ENCODE results near the gene SAFB.
A peak's percentile ranks its signal among the peaks of the same experiment; 100 is the strongest.

The SAFB gene

GRCh38 chr19:5667751-5668271 is 44.9 kb downstream of the SAFB start:
- DNase-seq = no peak

DNA sequence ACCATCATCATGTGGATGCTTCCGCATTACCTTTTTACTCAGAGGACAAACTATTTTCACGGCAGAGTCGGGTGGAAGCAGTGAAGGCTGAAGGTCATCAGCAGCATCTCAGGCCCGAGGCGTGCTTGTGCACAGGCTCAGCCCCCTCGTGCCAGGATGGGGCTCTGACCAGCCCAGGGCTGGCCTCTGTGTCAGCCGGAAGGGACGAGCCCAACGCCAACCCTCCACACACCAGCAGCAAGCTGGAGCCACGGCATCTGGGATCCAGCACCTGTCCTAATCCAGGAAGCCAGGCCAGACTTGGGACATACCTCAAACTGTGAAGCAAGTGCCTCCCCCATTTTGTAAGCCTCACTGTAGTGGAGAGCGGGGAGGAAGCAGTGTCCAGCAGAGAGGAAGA is 46.3 kb downstream of the SAFB start:
- DNase-seq = no peak

DNA sequence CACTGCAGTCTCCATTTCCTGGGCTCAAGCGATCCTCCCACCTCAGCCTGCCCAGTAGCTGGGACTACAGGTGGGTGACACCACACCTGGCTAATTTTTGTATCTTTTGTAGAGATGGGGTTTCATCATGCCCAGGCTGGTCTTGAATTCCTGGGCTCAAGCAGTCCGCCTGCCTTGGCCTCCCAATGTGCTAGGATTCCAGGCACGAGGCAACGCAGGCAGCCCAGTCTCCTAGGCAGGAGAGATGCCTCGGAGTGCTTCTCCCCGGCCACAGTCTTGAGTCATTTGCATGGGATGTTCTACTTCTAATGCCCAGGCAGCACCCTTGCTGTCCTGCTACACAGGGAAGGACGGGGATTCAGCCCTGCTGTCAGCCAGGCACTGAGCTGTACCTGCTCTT is 48.7 kb downstream of the SAFB start:
- DNase-seq = no peak

DNA sequence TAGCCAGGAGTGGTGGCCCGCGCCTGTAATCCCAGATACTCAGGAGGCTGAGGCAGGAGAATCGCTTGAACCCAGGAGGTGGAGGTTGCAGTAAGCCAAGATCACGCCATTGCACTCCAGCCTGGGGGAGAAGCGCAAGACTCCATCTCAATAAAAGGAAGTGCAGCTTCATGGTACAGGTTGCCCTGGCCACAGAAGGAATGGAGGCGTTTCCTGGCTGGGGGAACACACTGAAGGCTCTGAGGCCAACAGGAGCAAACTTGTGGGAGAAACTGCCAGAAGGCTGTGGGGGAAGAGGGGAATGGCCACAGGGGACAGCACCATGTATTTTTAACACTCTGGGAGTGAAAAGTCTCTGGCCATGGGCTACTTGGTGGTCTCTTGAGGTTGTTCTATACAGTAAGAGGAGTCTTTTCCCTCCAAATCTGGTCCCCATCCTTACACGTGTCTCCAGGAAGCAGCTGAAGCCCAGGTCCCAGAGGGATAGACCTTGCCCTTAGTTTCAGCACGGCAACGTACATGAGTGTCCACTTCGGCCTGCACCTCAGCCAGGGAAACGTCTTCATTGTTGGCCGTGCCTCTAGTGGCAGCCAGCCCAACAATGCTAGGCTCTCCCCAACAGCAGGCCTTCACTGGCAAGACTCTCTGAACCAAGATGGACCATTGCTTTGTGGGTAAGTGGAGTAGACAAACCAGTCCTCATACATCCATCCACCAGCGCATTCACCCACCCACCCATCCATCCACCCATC is 50.0 kb downstream of the SAFB start:
- DNase-seq = no peak

DNA sequence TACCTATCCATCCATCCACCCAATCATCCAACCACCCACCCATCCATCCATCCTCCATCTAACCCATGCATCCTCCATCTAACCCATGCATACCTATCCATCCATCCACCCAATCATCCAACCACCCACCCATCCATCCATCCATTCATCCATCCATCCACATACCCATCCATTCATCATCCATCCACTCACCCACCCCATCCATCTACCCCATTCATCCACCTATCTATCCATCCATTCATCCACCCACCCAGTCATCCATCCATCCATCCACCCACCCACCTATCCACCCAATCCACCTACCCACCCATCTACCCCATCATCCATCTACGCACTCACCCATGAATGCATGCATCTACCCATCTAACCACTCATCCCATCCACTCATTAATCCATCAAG is 50.9 kb downstream of the SAFB start:
- no peak for DNase-seq

- no peak for DNase-seq
These were observed 51.8 kb downstream of the SAFB start for GRCh38 chr19:5674714-5675113.

DNA sequence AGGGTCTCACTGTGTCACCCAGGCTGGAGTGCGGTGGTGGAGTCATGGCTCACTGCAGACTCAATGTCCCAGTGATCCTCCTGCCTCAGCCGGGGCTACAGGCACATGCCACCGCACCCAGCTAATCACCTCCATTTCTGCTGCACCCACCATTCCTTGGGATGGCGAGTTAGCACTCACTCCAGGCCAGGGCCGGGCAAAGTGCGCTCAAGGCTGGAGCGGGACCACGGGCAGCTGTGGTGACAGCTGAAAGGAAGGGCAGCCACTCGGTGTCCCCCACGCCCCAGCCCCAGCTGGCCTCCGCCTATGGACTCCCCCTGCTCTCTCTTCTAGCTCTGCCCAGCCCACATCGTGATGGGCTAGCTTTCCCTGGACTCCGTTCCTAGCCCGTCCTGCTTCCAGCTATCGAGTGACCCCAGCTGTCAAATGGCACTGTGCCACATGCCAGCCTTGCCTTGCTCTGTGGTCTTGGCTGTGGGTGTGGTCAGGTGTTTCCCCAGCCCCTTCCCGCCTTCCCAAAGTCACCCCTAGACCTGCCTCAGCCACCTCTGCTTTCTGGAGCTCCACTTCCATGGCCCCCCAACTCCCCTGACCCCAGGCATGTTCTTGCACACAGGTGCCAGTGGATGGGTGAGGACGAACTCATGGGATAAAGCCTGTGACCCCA is 53.4 kb downstream of the SAFB start:
- no peak for DNase-seq

DNA sequence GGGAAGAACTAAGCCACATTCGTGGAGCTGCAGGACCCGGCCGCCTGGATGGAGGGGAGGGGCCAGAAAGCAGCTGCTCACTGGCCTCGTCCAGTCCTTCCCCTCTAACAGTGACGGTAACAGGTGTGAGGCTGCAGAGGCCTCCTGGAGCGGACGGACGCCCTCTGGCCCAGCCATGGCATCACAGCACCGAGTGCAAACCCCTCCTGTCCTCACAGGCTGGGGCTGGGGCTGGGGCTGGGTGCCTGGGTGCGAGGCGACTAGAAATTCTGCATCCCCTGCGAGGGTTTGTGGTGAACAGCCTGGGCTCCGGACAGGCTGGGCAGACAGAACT is 53.9 kb downstream of the SAFB start:
- no peak for DNase-seq

GRCh38 chr19:5677136-5677535 is 54.3 kb downstream of the SAFB start:
- DNase-seq = no peak

DNA sequence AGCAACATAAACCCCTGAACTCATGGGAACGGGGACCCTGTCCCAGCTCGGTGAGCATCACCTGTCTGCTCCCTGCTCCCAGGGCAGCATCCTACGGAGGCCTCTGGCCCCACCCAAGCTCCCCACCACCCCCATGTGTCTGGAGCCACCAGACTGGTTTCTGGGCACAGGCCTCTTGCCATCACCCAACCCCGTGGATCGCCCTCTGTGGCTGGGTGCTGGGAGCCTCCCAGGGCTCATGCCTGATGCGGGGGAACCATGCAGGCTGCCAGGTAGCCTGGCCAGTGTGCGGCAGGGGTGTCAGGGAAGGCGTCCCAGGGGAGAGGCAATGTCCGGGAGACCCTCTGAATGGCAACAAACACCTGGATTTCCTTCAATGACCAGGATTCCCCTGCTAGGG is 54.7 kb downstream of the SAFB start:
- no peak for DNase-seq

DNA sequence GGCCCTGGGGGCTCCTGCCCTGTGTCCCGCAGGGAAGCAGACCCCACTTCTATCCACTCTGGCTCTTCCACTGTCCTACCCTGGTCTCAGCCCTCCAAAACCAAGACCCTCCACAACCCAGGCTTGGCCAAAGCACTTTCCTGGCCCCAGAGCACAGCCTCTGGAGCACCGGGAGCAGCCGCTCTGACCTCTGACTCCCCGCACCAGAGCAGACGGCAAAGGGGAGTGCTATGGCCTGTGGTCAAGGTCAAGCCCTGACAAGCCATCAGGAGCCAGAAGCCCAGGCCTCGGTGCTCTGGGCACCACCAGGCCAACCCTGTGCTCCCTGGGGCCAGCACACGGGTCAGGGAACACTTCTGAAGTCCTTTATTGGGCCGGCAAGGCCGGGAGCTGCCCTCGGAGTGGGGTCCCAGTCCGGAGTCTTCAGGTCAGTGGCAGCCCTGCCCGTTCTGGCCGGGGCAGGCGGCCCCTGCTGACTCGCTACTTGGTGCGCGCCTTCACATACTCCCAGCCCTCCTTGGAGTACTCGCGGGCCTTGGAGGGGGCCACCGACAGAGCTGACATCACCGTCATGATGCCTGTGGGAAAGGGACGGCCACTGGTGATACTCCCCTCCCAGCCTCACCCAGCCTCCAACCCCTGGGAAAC is 55.3 kb downstream of the SAFB start:
- DNase-seq = no peak

DNA sequence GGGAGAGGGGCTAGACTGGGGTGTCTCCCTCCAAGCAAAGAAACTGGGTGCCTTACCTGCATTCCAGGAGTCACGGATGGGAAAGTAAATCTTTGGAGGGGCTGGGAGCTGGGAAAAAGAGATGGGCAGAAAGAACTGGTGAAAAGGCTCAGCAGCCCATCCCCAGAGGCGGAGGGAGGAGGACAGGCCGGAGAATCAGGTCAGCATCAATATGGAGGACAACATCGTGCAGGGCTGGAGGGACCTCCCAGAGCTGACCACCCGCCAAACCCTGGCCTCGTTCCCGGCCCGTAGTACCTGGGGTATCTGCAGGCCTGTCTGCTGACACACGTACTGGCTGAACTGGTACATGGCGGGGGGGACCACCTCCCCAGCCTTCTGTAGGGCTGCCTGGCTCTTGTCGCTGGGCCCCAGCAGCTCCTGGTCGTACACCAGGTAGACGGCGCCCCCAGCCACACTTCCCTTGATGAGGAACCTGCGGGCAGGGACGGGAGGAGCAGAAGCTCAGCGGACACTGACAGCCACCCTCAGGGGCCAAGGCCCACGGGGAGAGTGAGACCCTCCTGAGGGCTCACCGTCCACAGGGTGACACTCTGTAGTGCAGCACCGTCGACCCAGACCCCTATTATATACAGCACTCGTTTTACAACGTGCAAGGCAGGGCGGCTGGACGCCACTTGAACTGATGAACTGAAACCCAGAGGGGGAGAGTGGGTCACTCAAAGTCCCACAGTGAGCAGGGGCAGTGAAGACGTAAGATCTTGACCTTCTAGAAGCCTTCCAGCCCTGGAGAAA is 56.6 kb downstream of the SAFB start:
- DNase-seq = peak in 2 of 4 experiments; percentile 13 to 31

GRCh38 chr19:5680084-5680436 is 57.2 kb downstream of the SAFB start:
- peak; percentile 17 to 58 (median 34) for DNase-seq

GRCh38 chr19:5680437-5681368 is 57.8 kb downstream of the SAFB start, which contains the start of the genes HSD11B1L and MICOS13:
HSD11B1L (plus strand) TSS chr19:5681027; CDS start chr19:5684833, 3,806 bp downstream.
MICOS13 (minus strand) TSS chr19:5680516; CDS start chr19:5680486, 30 bp downstream.
- DNase-seq = peak; percentile 99

DNA sequence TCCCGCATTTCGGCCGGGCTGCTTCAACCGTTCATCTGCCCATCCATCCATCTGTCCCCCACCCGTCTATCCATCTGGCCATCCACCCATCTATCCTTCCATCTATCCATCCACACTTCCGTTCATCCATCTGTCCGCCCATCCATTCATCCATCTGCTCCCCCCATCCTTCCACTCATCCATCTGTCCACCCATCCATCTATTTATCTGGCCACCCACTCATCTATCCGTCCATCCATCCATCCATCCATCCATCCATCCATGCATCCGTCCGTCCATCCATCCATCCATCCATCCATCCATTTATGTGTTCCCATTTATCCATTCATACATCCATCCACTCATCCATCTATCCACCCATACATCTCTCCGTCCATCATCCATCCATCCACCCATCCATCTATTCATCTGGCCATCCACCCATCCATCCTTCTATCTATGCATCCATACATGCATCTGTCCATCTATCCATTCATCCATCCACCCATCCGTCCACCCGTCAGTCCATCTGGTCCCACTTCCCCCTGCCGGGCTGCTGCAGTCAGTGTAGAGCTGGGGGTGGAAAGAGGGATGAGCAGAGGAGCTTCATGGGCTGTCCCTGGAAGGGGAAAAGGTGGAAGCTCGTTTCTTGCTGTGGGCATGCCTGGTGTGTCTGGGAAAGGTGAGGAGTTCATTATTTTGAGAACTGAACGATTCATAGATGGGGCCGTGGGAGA is 58.7 kb downstream of the SAFB start:
- no peak for DNase-seq

DNA sequence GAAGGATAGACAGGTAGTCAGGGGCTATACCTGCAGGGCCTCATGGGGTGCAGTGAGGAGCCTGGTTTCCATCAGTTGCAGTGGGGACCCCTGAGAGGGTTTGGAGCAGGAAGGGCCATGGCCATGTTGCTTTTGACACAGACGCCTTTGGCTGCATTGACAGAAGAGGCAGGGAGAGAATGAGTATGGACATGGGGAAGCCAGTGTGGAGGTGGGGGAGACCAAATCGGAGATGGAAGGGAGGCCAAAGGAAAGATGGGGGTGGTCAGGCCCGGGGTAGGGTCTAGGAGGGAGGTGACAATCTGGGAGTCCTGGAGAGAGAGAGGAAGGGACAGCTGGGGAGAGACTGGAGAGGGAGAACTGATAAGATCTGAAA is 59.2 kb downstream of the SAFB start:
- no peak for DNase-seq

- DNase-seq = no peak
These were observed 60.4 kb downstream of the SAFB start for GRCh38 chr19:5683177-5683886.

DNA sequence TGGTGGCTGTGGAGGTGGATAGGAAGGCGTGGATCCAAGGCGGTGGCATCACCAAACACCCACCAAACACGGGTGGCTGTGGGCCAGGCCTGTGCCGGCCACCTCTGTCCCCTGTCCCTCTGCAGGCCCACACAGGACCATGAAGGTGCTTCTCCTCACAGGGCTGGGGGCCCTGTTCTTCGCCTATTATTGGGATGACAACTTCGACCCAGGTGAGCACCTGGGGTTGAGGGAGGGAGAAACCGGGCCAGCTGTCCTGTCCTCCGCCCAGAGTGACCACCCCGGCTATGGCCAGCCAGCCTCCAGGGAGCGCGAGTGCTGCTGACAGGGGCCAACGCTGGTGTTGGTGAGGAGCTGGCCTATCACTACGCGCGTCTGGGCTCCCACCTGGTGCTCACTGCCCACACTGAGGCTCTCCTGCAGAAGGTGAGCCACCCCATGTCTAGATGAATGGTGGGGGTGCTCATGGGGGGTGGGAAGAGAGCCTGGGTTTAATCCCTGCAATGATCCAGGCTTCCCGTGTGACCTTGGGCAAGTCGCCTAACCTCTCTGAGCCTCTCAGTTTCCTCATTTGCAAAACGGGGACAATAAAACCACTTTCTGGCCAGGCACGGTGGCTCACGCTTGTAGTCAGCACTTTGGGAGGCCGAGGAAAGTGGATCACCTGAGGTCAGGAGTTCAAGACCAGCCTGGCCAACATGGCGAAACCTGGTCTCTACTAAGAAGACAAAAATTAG is 62.0 kb downstream of the SAFB start:
- DNase-seq = no peak

DNA sequence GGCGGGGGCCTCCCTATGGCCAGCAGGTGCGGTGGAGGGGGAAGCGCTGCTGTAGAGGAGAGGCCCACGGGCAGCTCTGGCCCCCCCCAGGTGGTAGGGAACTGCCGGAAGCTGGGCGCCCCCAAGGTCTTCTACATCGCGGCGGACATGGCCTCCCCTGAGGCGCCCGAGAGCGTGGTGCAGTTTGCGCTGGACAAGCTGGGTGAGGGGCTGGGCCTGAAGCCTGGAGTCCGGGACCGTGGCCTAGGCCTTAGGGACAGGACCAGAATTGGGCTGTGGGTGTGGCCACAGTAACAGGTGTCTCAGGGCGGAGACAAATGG is 63.4 kb downstream of the SAFB start:
- no peak for DNase-seq
